ENCODE data around the gene LCN10. TPM values are rescaled to one million over a fixed set of nuclear protein-coding genes. Genes with fewer than 3 reads are reported as not detected.

The LCN10 gene
- total and polyA plus RNA-seq, 10 of the 15 experiments (the other 5 are each of a cell fraction or from before 2014, with no cell fraction given) = 0.06 to 1.3 (median 0.21) TPM; not detected in 1

GRCh38 chr9:136690104-136690805 is 52.5 kb downstream of the LCN10 start:
- ATAC-seq = no peak
- Histone ChIP-seq H3K27ac (ENCODE audit: control insufficient read depth, insufficient read depth) (no peak overlapping the region), H2AFZ (ENCODE audit: control insufficient read depth, low read depth, low read length) (no peak overlapping the region), H3K9me3 (replicated peaks; ENCODE audit: control insufficient read depth, insufficient read depth, low read length) (no peaks in the 10 kb centered on the region), H3K27me3 (replicated peaks in 1 of 2; ENCODE audit: control insufficient read depth in 2 of 2, insufficient read depth in 2 of 2, low read length in 1 of 2) (no peaks in the 10 kb centered on the region), H3K4me3 (no peak overlapping the region), H3K4me1 (ENCODE audit: control insufficient read depth, insufficient read depth, low read length) (peaks cover 16% of the 10 kb centered on the region), H3K79me2 (ENCODE audit: control insufficient read depth, insufficient read depth, low read length) (peaks cover 7% of the 10 kb centered on the region), H4K20me1 (ENCODE audit: control insufficient read depth, insufficient read depth) (no peaks in the 10 kb centered on the region), H3K9ac (ENCODE audit: control insufficient read depth, insufficient read depth, low read length) (no peak overlapping the region), H3K36me3 (ENCODE audit: control insufficient read depth in 2 of 2, insufficient read depth in 2 of 2, low read length in 1 of 2) (no peaks in the 10 kb centered on the region), H3K4me2 (ENCODE audit: control insufficient read depth, insufficient read depth) (no peak overlapping the region)
- DNase-seq (ENCODE audit: low read depth, low spot score) = no peak
- TF ChIP-seq EZH2 (IDR thresholded peaks at IDR 0.05; ENCODE audit: borderline replicate concordance, control insufficient read depth, low read depth, low read length) (no peak), SREBF2 (IDR thresholded peaks at IDR 0.05; ENCODE audit: low read length) (no peak), HDAC2 (IDR thresholded peaks at IDR 0.05) (no peak), SUZ12 (IDR thresholded peaks at IDR 0.05; ENCODE audit: unreplicated experiment) (no peak), BMI1 (IDR thresholded peaks at IDR 0.05; ENCODE audit: borderline replicate concordance) (no peak), IKZF2 (IDR thresholded peaks at IDR 0.05) (no peak), RELA (IDR thresholded peaks at IDR 0.05; ENCODE audit: borderline replicate concordance, partially characterized antibody) (no peak), CEBPB (IDR thresholded peaks at IDR 0.05; ENCODE audit: borderline replicate concordance in 1 of 2, low read depth in 2 of 2, low read length in 2 of 2) (no peak), NBN (IDR thresholded peaks at IDR 0.05) (no peak), ZNF384 (IDR thresholded peaks at IDR 0.05; ENCODE audit: borderline replicate concordance, low read depth, low read length) (no peak), NFYA (IDR thresholded peaks at IDR 0.05; ENCODE audit: borderline replicate concordance, low read depth, low read length) (no peak), NFYB (IDR thresholded peaks at IDR 0.05; ENCODE audit: insufficient read depth, low read depth, low read length) (no peak), MTA3 (IDR thresholded peaks at IDR 0.05; ENCODE audit: borderline replicate concordance, low read length) (no peak), IRF4 (IDR thresholded peaks at IDR 0.05; ENCODE audit: low read depth, low read length) (no peak), GATAD2B (conservative IDR thresholded peaks at IDR 0.05; ENCODE audit: low read depth) (no peak), BRCA1 (IDR thresholded peaks at IDR 0.05; ENCODE audit: low read depth, low read length) (no peak), CEBPZ (IDR thresholded peaks at IDR 0.05; ENCODE audit: low read depth, low read length) (no peak), RUNX3 (IDR thresholded peaks at IDR 0.05; ENCODE audit: low read length) (no peak), YBX1 (IDR thresholded peaks at IDR 0.05) (no peak), PBX3 (IDR thresholded peaks at IDR 0.05; ENCODE audit: insufficient replicate concordance, low read depth, low read length) (no peak)
- 50% methylated on average over 25 of the region's 25 CpGs for WGBS (ENCODE audit: insufficient coverage, insufficient replicate concordance, low lambda C conversion rate, missing lambda C conversion rate)
- no peak for FAIRE-seq
- in situ Hi-C loops (cut with MboI) (no loop called here), intact Hi-C loops (cut with micrococcal nuclease; ENCODE audit: unreplicated experiment) (no loop called here)
- ChIA-PET SMC1A (ENCODE audit: uncharacterized antibody, unreplicated experiment) (interaction anchor here (0.7 to 1.3 kb wide), 3 partner anchors 11 to 37 kb away, joined by 3 read pairs; no protein-coding TSS in a partner anchor), CTCF (interaction anchor here (1.2 kb wide), 1 partner anchor 10 kb away, joined by 3 read pairs; no protein-coding TSS in a partner anchor), POLR2A (no interaction called here), RAD21 (ENCODE audit: unreplicated experiment) (no interaction called here)
- BruUV-seq (replicated peaks) = no TSS peak

All from GM12878 (cell line).